Activated T-cell treated with anti-CD3 and anti-CD28 coated beads, Interleukin-2, amount 50 U/mL, for 48 hours (primary cell): ENCODE measurements around the gene UBL4A.

Experiments
- DNase-seq, 2 experiments: peaks; one replicate each; pipeline ENCODE4 v3.0.0-alpha.2; 2020

The UBL4A gene

DNA sequence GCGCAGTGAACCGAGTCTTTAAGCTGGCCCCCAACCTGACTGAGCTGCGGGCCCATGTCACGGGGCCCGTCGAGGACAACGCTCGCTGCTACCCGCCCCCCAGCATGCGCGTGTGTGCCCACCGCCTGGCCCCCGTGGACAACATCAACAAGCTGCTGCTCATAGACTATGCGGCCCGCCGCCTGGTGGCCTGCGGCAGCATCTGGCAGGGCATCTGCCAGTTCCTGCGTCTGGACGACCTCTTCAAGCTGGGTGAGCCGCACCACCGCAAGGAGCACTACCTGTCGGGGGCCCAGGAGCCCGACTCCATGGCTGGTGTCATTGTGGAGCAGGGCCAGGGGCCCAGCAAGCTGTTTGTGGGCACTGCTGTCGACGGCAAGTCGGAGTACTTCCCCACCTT is 26.1 kb downstream of the UBL4A start:
- DNase-seq: no peak

DNA sequence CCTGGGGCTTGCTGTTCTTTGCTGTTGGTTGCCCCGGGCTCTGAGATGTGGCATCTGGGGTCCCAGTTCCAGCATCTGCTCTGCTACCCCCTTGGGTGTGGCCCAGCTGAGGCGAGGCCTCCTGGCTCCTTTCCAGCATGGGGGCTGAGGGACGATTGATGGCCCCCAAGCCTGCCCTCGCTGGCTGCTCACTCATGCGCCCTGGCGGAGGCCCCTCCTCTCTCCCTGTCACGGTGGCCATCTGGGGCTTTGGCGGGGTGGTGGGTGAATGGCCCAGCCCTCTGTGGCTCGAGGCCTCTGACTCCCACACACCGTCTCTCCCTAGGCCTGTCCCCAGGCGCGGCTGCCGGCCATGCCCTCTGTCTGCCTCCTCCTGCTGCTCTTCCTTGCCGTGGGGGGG is 26.6 kb downstream of the UBL4A start:
- no peak for DNase-seq

DNA sequence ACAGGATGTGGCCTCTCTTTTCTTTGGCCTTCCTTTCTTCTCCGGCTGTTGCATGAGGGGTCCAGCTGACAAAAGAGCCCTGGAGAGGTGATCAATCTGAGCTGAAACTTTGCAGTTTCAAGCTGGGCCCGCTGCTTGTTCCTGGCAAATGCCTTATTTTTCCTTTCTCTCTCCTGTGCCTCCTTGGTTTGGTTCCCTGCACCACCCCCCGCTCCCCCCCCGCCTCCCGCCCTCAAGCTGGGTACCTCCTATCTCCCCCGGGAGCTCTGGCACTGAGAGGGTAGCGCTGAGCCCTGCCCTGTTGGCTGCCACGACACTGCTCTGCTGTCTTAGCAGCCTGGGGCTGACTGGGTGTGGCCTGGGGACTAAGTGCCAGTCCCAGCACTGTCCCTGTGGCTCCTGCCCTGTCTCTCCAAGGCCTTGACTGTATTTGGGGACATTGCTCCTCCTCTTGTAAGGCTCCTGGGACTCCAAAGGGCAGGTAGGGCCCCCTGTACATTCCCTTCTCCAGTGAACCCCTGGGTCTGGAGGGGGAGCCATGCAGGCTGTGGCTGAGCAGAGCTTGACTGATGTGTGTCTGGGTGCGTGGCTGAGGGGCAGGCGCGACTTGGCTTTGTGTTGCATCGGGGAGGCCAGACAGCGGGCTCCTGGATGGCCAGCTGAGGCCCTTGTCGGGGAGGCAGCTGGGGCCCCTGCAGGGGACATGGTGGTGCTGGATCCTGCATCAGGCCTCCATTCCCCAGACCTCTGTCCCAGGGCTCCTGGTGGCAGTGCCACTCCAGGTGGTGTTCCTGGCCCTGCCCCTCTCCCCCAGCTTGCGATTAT is 27.2 kb downstream of the UBL4A start:
- DNase-seq: peak; percentile 38 to 39

DNA sequence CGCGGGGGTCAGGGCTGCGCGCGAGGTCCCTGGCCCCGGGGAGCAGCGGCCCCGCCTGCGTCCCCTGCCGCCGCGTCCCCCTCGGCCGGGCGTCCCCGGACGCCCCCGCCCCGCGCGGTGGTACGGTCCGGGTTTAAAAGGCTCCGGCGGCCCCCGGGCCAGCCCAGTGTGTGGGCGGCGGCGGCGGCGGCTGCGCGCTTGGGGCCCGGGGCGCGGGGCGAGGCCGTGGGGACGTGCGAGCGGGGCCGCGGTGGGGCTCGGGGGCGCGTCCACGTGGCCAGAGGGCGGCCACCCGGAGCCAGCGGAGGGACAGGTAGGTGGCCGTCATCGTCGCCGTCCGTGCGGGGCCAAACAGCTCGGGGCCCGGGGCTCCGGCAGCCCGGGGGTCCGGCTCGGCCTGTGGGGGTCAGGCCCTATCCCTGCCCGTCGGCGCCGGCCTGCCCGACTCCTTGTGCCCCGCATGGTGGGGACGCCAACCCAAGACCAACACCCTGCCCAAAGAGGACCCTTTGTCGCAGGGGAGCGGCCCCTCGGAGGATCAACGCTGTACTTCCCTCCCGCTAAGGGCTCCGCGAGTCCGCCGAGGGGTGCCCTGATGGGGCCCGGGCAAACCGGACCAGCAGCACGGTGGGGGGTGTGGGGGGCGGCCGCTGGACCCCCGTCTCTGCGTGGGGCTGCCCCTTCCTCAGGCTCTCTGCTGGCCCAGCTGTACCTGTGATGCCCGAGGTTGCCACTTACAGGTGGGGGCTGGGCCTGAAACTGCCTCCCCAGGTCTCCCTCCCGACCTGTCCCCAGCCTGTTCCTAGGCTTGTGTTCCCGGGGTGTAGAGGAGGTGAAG is 28.1 kb downstream of the UBL4A start, which contains the start of gene PLXNA3:
Gene PLXNA3 (plus strand): TSS at position 166 of the 838 bp plus-strand sequence. CDS start 1,903 bp downstream, outside the sequence.
- peak in 1 of 2 experiments; percentile 55 for DNase-seq

DNA sequence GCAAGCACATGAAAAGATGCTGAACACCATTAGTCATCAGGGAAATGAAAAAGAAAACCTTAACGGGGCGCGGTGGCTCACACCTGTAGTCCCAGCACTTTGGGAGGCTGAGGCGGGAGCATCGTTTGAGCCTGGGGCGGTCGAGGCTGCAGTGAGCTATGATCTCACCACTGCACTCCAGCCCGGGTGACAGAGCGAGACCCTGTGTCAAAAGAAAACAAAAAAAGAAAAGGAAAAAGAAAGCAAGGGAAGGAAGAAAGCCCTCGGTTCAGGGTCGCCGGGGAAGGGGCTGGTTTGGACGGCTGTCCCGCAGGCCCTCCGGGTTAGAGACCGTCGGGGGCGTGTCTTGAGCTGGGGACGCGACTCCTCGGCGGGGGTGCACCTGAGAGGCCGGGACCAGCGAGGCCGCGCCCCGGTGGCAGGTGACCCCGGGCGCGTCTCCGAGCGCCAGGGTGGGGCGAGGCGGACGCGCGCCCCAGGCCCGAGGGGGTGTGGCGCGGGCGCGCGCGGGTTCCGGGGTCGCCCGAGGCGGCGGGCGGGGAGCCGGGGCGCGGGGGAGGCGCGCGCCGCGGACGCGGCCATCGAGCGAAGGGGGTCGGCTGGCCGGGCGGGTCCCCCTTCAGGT is 28.8 kb downstream of the UBL4A start:
- peak; percentile 54 to 72 for DNase-seq

DNA sequence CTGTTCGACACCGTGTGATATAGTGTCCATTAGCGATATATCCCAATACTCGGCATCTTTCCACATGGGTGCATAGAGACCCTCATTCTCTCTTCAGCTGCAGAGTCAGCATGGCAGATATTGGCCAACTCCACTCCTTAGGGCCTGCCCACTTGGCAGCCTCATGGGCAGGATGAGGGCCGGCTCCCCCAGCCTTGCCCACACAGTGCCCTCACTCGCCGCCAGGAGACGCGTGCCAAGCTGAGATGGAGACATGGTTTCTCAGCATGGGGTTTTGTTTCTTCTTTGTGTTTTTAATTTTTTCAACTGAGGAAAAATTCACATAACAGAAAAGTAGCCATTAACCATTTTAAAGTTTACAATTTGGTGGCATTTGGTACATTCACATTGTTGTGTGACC is 33.6 kb downstream of the UBL4A start:
- DNase-seq: no peak

DNA sequence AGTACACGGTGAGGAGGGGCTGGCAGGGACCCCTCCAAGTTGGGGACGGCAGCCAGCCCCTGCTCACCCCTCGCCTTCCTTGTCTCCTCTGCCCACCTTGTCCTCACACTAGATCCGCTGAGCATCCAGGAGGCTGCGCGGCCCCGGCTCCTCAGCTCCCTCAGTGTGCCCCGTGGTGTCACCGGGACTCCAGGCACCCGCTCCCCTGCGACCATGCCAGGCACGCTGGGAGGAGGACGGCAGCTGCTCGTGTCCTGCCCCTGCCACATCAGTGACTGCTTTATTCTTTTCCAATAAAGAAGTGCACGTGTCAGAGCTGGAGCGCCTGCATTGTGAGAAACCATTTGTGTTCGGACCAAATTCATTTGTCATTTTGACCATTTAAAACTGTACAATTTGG is 36.1 kb downstream of the UBL4A start:
- no peak for DNase-seq

DNA sequence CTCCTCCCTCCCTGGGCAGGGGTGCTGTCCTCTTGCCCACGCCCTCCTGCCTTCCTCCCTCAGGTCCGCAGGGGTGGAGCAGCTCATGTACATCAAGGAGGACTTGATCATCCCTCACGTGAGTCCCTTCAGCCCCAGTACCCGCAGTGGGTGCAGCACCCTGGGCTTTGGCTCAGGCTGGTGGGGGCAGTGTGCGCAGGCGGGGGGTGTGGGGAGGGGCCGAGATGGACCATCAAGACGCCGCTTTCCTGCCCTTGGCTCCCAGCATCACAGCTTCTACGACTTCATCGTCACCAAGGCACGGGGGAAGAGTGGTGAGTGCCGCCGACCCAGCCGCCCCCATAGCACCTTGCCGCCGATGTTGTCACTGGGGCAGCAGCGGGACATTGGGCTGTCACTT is 36.8 kb downstream of the UBL4A start:
- no peak for DNase-seq

DNA sequence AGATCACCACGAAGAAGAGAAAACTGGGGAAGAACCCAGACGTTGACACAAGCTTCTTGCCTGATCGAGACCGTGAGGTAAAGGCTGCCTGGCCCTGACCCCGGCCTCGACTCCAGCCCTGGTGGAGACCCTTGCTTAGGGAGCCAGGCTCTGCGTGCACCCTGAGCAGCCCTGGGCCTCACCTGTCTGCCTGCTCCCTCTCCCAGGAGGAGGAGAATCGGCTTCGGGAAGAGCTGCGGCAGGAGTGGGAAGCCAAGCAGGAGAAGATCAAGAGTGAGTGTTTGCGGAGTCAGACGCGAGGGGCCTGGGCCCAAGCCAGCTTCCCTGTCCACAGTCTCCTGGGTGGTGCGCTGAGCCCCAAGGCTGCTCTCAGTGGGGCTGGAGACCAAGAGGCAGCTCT is 37.9 kb downstream of the UBL4A start:
- no peak for DNase-seq

DNA sequence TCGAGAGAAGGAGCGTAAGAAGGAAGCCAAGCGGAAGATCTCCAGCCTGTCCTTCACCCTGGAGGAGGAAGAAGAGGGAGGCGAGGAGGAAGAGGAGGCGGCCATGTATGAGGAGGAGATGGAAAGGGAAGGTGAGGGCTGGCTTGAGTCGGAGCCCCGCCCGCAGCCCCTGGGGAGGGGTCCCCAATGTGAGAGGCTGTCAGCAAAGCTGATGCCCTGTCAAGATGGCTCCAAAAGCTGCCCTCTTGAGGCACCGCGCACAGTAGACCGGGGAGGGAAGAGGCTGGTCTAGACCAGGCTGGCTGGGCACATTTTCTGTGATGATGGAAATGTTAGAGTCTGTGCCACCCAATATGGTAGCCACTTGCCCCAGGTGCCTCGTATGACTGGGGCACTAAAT is 40.0 kb downstream of the UBL4A start:
- DNase-seq: no peak

DNA sequence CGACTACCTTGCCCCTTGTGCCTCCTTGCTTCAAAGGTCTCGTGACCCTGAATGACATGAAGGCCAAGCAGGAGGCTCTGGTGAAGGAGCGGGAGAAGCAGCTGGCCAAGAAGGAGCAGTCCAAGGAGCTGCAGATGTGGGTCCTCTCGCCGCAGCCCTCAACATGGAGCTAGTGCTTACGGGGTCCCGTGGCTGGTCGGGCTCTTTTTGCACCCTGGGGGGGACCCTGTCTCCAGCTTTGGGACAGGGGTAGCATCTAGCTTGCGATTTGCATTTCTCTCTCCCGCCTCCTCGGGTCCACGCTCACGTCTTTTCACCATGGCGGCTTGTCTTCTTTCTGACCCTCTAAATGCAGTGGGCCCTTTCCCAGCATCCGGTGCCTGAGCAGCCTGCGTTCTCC is 40.6 kb downstream of the UBL4A start:
- DNase-seq: no peak

DNA sequence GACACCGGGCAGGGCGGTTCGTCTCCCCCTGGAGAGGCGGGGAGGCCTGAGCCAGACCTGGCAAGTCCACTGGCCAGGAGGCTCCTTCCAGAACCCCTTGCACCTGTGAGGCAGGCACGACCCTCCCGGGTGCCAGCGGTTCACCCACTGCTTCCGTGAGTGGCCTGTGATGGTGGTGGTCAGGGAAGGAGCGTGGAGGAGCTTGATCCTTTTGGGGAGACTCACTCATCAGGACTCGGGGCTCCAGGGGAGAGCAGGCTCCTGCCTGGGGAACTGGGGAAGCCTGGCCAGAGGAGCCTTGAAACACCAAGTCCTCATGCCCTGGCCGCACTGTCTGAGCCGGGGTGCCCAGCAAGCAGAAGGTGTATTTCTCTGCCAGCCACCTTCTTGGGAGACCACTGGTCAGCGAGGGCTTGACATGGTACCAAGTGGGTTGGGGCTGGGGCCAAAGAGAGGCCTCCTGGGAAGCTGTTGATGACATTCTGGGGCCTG is 41.6 kb downstream of the UBL4A start:
- no peak for DNase-seq

DNA sequence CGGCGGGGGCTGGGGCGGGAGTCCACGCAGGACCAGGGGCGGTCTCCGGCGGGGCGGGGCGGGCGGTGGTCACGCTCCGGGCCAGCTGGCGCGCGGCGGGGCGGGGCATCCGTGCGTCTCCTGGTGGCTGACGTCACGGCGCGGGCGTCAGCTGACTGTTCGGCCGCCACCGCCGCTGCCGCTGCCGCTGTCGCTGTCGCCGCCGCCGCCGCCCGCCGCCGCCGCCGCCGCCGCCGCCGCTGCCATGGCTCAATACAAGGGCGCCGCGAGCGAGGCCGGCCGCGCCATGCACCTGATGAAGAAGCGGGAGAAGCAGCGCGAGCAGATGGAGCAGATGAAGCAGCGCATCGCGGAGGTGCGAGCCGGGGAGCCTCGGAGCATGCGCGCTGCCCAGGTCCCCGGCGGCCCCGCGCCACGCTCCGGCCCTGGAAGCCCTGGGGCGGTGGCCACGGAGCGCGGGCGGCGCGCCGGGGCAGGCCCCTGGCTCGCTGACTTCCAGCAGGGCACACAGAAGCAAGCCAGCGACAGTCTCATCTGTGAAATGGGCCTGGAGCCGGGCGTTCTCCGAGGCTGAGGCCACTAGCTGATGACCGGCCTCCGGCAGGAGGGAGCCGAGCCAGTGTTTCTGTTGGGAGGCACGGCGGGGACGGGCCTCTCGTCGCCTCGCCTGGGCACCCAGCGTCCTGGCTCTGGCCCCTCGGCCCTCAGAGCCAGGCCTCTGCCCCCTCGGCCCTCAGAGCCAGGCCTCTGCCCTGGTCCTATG is 42.2 kb downstream of the UBL4A start, which contains the start of gene FAM50A:
Gene FAM50A (plus strand): TSS at position 150 of the 763 bp plus-strand sequence. CDS start 95 bp downstream, at position 245.
- peak; percentile 74 to 82 for DNase-seq

DNA sequence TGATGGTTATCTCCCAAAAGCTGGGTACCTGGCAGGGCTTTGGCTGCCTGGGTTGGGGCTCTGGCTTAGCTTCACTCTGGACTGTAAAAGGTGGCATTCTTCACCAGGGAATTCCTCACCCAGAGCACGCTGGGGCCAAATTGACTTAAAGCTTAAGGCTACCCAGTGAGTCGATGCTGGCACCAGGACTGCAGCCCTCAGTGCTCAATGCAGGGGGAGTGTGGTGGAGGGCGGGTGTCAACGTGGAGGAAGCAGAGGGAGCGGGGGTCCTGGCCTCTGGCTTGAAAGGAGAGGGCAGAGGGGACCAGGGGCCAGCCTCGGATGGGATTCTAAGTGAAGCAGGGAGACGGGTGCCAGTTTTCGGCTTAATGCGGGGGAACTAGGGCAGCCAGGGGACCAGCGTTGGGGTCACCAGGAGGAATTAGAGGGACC is 42.9 kb downstream of the UBL4A start:
- DNase-seq: no peak

DNA sequence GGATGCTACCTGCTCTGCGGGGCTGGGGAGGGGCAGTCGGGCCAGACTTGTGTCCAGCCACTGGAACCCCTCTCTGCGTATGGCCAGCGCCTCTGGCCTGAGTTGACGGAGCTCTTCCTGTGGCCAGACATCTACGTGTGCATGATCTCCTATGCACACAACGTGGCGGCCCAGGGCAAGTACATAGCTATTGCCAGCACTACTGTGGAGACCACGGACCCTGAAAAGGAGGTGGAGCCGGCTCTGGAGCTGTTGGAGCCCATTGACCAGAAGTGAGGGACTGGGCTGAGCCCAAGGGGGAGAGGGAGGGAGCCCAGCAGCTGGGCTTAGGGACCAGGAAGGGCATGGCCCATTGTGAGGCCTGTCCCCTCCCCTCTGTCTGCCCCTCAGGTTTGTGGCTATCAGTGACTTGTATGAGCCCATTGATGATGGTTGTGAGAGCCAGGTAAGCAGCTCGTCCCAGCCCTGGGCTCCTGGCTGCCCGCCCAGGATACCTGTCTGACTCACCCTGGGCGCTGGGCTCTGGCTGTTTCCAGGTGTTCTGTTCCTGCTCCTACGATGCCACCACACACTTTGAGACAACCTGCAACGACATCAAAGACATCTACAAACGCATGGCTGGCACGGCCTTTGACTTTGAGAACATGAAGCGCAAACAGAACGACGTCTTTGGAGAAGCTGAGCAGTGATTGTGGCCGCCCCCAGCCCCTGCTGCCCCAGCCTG is 44.3 kb downstream of the UBL4A start:
- DNase-seq: no peak

DNA sequence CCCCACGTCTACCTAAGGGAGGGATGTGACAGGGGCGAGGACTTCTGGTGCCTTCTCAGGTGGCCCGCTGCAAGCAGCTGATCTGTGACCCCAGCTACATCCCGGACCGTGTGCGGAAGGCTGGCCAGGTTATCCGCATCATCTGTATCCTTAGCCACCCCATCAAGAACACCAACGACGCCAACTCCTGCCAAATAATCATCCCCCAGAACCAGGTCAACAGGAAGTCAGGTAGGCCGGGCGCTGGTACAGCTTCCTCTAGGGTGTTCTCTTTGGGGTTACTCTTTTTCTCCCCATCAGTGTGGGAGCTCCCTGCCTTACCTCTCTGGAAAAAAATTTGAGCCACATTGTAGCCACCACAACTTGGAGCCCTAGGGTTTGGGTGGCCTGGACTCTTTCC is 44.9 kb downstream of the UBL4A start:
- no peak for DNase-seq

DNA sequence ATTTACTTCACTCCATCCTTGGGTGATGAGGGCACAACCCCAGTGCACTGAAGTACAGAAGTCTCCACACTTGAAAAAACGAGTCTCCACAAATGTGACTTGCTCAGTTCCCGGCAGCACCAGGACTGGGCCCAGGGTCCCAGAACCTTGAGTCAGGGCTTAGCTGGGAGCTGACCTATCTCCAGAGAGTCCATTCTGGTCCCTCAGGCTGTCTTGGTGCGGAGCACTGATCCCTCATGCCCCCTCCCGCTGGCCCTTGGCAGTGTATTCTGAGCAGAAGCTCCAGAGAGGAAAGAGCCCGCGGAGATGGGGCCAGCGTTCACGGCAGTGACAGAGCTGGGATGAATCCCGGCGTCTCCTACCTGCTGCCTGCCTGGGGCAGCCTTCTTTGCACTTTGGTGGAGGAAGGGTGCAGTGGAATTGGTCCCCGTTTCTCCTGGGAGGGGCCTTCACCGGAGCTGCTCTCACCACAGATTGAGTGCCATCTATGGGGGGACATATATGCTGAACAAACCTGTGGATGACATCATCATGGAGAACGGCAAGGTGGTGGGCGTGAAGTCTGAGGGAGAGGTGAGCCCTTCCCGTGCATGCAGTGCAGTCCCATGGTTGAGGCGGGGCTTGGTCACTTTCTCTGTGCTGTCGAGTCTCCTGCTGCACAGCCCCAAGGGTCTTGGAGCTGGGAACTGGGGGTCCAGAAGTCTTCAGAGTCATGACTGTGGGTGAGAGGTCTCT is 45.6 kb downstream of the UBL4A start:
- DNase-seq: no peak

DNA sequence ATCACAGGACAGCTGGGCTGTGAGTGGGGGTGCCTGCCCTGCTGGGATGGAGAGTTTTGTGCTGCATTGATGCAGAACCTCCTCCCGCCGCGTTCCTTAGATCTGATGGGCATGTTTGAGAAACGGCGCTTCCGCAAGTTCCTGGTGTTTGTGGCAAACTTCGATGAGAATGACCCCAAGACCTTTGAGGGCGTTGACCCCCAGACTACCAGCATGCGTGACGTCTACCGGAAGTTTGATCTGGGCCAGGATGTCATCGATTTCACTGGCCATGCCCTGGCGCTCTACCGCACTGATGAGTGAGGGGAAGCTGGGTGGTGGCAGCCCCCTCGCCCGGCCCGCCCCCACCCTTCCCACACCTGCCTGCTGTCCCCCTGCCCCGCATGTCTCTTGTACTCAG is 46.6 kb downstream of the UBL4A start:
- DNase-seq: no peak

DNA sequence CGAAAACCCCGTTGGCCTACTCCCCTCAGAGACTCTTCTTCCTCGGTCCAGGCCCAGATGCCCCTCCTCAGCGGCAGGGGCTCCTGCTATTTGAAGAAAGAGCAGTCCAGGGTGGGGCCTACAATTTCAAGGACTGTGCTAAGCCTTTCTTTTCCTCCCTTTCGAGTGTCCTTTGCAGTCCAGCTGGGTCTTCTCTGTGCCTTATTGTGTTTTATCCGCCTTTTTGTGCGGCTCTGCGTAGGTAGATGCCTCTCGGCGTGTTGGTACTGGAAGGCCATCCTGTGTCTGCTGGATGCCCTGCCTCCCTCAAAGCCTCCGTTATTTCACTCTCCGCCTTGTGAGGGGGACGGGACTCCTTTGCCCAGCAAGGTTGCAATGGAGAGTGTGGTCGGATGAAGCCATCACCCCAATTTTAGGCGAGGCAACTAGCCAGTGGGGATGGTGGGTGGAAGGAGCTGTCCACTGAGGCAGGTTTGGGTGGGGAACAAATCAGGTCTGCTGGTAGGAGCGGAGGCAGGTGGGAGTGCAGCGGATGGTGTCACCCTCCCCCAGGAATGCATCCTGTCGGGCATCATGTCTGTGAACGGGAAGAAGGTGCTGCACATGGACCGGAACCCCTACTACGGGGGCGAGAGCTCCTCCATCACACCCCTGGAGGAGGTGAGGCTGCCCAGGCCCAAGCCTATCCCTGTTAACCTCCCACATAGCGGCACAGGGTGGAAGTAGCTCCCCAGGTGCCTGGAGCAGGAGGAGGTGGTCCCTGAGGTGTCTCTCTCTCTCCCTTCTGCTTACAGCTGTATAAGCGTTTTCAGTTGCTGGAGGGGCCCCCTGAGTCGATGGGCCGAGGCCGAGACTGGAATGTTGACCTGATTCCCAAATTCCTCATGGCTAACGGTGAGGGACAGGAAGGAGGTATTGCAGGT is 48.2 kb downstream of the UBL4A start:
- no peak for DNase-seq
